Fibroblast of the conjunctiva (primary cell): ENCODE measurements around the gene CPSF4L.

ENCODE experiments used
- DNase-seq: peaks from one replicate; pipeline ENCODE4 v3.0.0-alpha.2; 2010; ENCODE audit warnings: low read depth

Gene CPSF4L

DNA sequence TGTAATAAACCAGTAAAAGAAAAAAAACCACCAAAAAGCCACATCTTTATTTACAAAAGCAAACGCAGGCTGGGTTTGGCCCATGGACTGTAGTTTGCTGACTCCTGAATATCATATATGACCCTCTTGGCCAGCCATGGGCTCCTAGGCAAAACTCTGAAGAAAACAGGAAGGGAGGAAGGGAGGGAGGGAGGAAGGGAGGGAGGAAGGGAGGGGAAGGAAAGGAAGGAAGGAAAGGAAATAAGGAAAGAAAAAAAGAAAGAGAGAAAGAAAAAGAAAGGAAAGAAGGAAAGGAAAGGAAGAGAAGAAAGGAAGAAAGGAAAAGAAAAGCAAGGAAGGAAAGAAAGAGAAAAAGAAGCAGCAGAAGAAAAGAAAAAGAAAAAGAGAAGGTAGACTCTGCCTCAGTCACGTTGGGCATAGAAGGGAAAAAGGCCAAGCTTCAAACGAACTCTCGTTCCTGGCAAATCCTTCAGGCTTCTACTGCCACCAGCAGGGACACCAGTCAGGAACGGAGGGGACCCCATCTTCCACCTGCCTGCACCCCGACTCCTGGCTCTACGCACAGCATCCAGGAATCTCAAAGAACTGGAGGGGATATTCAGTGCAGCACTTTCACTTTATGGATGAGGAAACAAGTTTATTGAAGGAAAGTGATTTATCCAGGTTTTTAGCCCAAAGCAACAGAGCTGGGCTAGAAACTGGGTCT, 28.0 kb upstream of the CPSF4L start:
- no peak for DNase-seq

DNA sequence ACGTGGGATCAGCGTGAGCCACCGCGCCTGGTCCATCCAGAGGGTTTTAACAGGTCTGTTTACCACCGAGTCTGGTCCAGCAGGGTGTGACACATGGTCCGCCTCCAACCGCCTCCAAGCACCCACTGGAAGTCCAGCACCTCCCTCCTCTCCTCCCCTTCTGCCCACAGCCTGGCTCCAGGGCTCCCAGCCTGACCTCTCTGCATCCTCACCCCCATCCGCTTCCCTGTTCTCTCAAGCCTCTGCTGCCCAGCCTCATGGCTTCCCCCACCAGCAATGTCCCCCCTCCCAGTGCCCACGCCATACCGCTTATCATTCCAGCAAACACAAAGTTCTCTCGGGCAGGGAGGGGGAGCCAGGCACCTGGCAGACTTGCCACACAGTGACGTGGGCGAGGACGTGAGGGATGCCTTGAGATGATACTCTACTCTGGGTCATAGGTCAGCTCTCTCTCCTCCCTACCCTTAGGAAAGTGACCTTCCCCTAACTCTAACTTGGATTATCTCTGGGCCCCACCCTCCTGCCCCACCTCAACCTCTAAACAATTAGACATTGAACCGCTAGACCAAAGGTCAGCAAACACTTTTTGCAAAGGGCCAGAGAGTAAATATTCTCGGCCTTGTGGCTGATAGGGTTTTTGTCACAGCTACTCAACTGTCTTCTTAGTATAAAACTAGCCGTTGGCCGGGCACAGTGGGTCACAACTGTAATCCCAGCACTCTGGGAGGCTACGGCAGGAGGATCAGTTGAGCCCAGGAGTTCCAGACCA, 27.0 kb upstream of the CPSF4L start:
- no peak for DNase-seq

DNA sequence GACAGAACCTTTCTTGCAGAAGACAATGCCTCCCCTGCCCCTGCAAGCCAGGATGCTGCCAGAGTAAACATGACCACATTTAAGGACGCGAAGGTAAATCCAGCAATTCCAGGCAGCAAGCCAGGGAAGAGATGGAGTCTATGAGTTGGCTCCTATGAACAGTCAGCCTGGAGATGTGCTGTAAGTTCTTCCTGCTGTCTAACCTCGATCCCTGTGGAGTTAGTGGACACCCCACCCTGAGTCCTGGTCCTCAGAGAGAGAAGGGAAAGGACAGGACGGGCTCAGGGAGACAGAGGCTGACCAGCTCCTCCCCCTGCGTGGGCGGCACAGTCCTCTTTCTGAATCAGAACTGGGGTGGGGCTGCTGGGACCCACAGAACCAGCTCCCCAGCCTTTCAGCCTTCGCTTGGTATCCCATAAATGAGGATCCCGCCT, 25.2 kb upstream of the CPSF4L start:
- peak; percentile 59 for DNase-seq

DNA sequence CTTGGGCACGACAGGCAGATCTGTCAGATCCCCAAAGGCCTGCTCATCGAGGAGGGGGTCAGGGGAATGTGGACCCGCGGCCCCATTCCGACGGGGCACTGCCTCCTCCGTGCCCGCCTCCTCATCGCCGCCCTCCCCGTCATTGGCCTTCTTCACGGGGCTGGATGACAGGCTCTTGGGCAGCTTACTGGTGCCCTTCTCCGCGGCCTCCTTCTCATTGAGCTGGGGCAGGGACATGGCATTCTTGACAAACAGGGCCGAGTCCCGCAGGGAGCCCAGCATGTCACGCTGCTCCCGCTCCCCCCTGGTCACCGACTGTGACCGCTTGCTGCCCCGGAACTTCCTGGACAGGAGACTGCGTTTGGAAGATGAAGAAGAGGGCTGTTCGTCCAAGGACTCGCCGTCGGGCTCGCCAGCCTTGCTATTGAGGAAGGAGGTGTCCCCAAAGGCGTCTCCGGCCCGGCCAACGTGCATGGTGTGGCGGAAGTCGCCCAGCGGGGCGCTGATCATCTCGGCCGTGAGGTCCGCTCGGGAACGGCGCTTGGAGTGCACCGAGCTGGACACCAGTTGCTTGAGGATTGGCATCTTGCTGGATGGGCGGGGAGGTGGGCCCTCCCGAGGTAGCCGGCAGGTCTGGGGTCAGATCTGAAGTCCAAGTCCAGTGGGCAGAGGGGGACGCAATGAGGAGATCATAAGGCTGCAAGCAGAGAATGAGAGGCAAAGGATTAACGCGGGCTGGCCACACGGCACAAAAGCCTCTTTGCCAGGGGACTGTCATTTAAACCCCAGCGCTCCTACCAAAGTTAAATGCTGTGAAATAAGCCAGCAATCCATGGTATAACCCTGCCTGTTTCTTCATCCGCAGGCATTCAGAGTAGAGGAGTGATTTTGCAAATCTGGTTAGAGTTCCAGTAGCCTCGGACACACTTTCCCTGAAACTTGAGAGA, 24.5 kb upstream of the CPSF4L start:
- no peak for DNase-seq

GRCh38 chr17:73285603-73285908, 23.9 kb upstream of the CPSF4L start:
- no peak for DNase-seq

DNA sequence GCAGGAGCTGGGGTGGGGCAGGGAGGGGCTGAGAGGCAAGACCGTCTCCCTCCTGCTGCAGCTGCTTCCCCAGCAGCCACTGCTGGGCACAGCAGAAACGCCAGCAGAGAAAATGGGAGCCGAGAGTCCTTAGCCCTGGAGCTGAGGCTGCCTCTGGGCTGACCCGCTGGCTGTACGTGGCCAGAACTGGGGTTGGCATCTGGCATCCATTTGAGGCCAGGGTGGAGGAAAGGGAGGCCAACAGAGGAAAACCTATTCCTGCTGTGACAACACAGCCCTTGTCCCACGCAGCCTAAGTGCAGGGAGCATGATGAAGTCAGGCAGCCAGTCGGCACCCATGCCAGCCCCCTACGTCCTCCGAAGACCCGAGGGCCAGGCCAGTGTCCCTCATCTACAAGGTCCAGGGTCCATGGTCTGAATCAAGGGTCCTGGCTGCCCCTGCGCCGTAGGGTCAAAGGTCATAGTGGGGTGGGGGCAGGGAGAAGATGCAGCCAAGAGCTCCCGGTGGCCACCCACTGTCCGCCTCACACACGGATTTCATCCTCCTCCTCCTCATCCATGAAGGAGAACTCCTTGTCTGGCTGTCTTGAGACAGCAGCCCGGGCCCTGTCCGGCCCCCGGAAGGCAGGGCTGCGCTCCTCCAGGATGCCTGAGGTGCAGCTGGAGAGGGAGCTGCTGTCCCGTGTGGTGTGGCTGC, 23.4 kb upstream of the CPSF4L start:
- DNase-seq, result no peak

- DNase-seq, result no peak
Observed at GRCh38 chr17:73284354-73284753, 22.7 kb upstream of the CPSF4L start.

DNA sequence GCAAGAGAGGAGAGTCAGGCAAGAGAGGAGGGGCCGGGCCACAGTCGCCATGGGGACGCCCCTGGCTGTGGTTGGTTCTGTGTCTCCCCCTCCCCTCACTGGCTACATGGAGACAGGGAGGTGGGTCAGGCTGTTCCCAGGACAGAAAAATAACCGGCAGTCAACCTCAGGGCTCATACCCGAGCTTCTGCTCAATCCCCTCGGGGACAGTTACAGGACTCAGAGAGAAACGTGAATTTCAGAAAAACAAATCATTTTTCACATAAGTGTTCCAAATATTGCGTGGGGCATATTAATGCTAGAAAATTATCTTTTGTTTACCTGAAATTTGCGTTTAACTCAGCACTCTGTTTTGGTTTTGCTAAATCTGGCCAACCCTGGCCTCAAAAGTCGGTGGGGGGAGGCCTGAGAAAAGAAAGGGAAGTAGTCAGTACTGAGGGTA, 22.2 kb upstream of the CPSF4L start:
- DNase-seq, result no peak

DNA sequence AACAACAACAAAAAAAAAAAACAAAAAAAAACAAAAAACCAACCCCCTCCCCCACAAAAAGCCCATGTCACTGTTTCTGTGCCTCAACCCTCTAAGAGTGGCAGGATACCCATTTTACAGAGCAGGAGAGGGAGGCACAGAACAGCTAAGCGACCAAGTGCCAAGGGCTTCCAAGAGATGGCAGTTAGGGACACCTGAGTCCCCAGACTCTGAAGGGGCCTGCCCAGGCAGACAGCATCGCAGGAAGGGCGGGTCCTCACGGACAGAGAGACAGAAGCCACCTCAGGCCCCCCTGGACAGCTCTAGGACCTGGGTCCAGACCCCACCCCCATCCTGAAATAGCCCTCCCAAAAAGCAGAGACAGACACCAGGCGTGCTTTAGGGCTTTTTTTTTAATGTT, 21.6 kb upstream of the CPSF4L start:
- no peak for DNase-seq

GRCh38 chr17:73282629-73283028, 20.9 kb upstream of the CPSF4L start:
- no peak for DNase-seq

DNA sequence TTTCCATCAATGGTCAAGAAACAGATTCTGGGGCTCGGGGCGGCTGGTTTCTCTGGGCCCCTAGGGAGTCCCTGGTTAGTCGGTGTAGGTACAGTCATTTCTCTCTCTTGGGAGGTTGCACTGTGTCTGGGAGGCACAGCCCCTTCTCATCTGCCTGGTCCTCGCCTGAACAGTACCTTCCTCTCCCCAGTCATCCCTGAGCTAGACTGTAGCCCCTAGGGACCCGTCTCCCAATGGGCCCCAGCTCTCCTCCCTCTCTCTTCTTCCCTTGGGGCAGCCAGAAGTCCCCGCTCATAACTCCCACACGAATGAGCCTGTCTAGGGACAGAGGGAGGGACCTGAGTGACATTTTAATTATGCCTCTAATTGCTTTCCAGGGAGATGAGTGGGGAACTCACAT, 20.2 kb upstream of the CPSF4L start:
- DNase-seq, result no peak

DNA sequence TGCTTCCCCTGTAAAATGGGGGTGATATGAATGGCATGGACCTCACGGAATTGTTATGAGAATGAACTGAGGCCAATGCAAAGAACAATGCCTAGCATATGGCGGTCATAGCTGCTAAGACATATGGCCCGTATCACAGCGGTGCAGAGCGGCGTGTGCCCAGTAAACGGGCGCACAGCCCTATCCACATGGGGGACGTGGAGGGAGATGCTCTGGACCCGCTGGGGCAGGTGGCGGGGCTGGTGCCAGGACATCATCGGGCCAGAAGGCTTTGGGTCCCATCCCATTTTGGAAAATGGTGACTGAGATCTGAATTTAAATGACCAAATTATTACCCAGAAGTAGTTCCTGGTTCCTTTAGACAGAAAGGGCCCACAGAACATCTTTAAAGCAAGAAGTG, 18.5 kb upstream of the CPSF4L start:
- DNase-seq, result no peak

- no peak for DNase-seq
Observed at GRCh38 chr17:73279704-73280103, 18.0 kb upstream of the CPSF4L start.

DNA sequence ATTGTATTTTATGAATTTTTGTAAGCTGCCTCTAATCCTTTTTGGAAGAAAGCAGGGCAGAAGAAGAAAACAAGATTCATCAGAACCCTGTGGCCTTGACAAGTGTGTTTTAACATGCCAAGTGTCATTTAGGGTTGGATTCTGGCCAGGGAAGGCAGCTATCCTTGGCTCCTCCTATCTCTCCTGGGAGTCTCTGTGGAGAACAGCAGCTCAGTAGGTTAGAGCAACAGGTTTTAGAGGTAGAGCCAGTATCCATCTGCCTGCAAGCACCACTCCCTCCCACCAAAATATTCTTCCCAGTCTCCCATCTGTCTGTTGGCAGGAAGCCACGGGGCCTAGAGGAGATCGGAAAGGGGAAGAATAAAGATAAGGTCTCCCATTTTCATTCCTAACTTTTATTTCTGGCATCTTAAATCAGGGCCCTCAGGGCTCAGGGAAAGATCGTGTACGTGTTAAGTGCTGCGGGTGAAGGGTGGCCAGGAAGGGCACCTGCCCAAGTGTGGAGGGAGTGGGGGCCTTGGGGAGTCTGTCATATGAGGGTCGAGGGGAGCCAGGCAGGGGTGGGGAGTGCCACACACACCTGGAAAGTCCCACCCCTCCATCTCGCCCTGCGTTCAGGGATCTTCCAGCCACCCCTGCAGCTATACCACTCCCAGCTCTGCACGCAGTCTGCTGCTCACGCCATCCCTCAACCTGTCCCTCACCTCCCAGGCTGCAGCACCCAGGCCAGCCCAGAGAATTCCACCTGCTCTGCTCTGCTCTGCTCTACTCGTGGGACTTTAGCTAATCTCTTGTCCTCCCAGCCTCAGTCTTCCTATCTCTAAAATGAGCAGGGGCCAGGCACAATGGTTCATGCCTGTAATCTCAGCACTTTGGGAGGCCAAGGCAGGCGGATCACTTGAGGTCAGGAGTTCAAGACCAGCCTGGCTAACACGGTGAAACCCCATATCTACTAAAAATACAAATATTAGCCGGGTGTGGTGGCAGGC, 17.1 kb upstream of the CPSF4L start:
- no peak for DNase-seq

GRCh38 chr17:73278049-73278464, 16.4 kb upstream of the CPSF4L start:
- DNase-seq, result no peak

DNA sequence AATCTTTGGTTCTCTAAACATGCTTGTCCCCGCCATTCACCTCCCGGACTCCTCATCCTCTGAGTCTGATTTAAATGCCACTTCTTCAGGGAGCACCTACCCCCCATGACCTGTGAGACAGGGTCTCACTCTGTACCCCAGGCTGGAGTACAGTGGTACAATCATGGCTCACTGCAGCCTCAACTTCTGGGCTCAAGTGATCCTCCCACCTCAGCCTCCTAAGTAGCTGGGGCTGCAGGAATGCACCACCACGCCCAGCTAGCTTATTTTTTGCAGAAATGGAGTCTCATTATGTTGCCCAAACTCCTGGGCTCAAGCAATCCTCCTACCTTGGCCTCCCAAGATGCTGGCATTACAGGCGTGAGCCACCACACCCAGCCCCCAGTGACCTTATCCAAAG, 12.8 kb upstream of the CPSF4L start:
- DNase-seq, result no peak

DNA sequence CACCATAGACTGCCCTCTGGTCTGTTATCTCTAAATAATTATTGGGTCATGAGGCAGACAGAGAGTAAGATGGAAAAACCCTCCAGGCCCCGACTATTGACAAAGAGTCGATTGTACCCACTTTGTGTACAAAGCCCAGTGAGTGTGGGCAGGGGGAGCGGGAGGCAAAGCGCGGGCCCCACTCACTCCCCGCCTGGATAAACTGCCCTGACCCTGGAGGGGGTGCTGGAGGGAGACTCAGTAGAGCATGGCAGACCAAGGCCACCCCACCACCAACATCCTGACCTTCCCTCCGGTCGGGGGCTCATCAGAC, 11.2 kb upstream of the CPSF4L start:
- no peak for DNase-seq

DNA sequence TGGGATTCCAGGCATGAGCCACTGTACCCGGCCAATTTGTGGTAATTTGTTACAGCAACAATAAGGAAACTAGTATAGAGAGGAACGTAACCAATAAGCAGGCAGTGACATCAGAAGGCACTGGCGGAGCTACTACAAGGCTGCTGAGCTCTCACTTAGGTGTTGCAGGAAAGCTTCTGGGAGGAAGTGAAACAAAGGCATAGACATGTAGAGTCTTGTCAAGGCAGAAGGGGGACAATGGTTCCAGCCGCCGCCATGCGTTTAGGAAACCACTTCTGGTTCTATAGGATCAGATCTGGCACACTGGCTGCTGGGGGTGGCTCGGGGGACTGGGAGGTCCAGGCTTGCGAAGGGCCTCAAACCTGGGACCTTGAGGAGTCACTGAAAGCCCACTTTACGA, 9.4 kb upstream of the CPSF4L start:
- no peak for DNase-seq

DNA sequence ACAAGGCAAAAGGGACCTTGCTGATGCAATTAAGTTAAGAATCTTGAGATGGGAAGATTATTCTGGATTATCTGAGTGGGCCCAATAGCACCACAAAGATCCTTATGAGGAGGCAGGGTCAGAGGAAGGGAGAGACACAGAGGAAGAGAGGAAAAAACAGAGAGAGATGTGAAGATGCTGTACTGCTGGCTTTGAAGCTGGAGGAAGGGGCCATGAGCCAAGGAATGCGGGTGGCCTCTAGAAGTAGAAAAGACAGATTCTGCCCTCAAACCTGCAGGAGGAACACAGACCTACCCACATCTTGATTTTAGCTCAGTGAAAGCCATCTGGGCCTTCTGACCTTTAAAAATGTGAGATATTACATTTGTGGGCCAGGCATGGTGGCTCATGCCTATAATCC, 8.1 kb upstream of the CPSF4L start:
- no peak for DNase-seq

DNA sequence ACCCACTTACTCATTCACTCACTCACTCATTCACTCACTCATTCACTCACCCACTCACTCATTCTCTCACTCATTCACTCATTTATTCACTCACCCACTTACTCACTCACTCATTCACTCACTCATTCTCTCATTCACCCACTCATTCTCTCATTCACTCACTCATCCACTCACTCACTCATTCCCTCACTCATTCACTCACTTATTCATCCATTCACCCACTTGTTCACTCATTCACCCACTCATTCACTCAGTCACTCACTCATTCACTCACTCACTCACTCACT, 7.6 kb upstream of the CPSF4L start:
- DNase-seq, result no peak

GRCh38 chr17:73268582-73269328, 7.1 kb upstream of the CPSF4L start:
- no peak for DNase-seq
